K562 (cell line): Measurements from ENCODE around the gene CCDC127. TPM values are rescaled to one million over a fixed set of nuclear protein-coding genes. Genes with fewer than 3 reads are reported as not detected.

Experiments
- ATAC-seq: fragments of 200-7000 bp; cut with Tn5 transposase; 3 replicates; pipeline ENCODE4 v1.9.1; 2020; ENCODE audit warnings: moderate library complexity
- BruUV-seq: library from RNA; stranded (reverse); fragments of 400-500 nt; replicated peaks from 2 replicates; lab custom pipeline; 2021; lab: Mats Ljungman, UMichigan
- CTCF ChIA-PET: fragments of 300-600 bp; formaldehyde crosslinking; extraction: SDS; loops from one replicate; lab custom pipeline; 2021; ENCODE audit warnings: low intra/inter-chr PET ratio; lab: Yijun Ruan, JAX
- POLR2A ChIA-PET: fragments of 300-600, 350-650 bp; sonication (Branson Sonifier 250); formaldehyde crosslinking; extraction: SDS; loops from one replicate; lab custom pipeline; 2021; ENCODE audit warnings: antibody characterized with exemption, inconsistent platforms; lab: Yijun Ruan, JAX
- DNase-seq, 4 experiments: peaks; one replicate each; pipeline versions ENCODE4 v3.0.0 to v3.0.0-alpha.2; 2011 to 2018; ENCODE audit warnings: low spot score in 3 of 4, mixed read lengths in 3 of 4; ENCODE audit errors: extremely low read depth in 1 of 4
- FAIRE-seq: peaks from 2 replicates; lab custom pipeline; 2011; peaks lifted over from hg19 to GRCh38; lab: Jason Lieb, UNC
- H2AFZ ChIP-seq: 2 replicates; pipeline ENCODE4 v1.6.0; 2011; ENCODE audit warnings: low read depth, low read length, control low read depth, inconsistent platforms
- H3K27ac ChIP-seq: fragments of 200-600 bp; 3 replicates; pipeline ENCODE4 v1.8.0; 2011; ENCODE audit warnings: low read depth, mild to moderate bottlenecking, control low read depth, inconsistent platforms, low read length, moderate library complexity, mixed read lengths; ENCODE audit errors: extremely low read depth
- H3K27me3 ChIP-seq, 2 experiments: fragments of 300-600 bp in 1 of 2; 2 replicates in 1 of 2; 3 replicates in 1 of 2; pipeline versions ENCODE4 v1.6.0 to v1.8.0; 2011; ENCODE audit warnings: inconsistent platforms in 2 of 2, low read length in 2 of 2, mild to moderate bottlenecking in 1 of 2, mixed read lengths in 1 of 2, moderate library complexity in 1 of 2; ENCODE audit not compliant: control insufficient read depth in 2 of 2, insufficient read depth in 2 of 2
- H3K36me3 ChIP-seq: fragments of 300-600 bp; 3 replicates; pipeline ENCODE4 v1.8.0; 2011; ENCODE audit warnings: mild to moderate bottlenecking, low read length, inconsistent platforms; ENCODE audit not compliant: control insufficient read depth, insufficient read depth
- H3K4me1 ChIP-seq, 2 experiments: fragments of 200-600 bp in 1 of 2; replicated peaks in 1 of 2; 2 replicates in 1 of 2; 3 replicates in 1 of 2; pipeline versions ENCODE4 v1.5.1 to v1.8.0; 2011; ENCODE audit warnings: inconsistent platforms in 2 of 2, low read length in 2 of 2, mild to moderate bottlenecking in 1 of 2, mixed read lengths in 1 of 2, moderate library complexity in 1 of 2; ENCODE audit not compliant: control insufficient read depth in 2 of 2, insufficient read depth in 2 of 2
- H3K4me2 ChIP-seq: 2 replicates; pipeline ENCODE4 v1.6.1; 2011; ENCODE audit warnings: low read length, control low read depth, inconsistent platforms, mixed read lengths; ENCODE audit not compliant: insufficient read depth
- H3K4me3 ChIP-seq: fragments of 200-600 bp; sonication (generic), shearing (Covaris generic); 2 replicates; pipeline ENCODE4 v1.5.1; 2016; ENCODE audit warnings: control low read depth, inconsistent platforms
- H3K79me2 ChIP-seq: fragments of 200-600 bp; 3 replicates; pipeline ENCODE4 v1.8.0; 2011; ENCODE audit warnings: low read length, inconsistent platforms; ENCODE audit not compliant: control insufficient read depth, insufficient read depth
- H3K9ac ChIP-seq, 2 experiments: 2 replicates each; pipeline versions ENCODE4 v1.6.0 to v1.6.1; 2011; ENCODE audit warnings: low read depth in 2 of 2, low read length in 2 of 2, control low read depth in 1 of 2, inconsistent platforms in 1 of 2, mild to moderate bottlenecking in 1 of 2, mixed read lengths in 1 of 2; ENCODE audit not compliant: insufficient read depth in 1 of 2
- H3K9me1 ChIP-seq: one replicate; pipeline ENCODE4 v1.6.0; 2011; ENCODE audit warnings: inconsistent platforms, mild to moderate bottlenecking, low read length, moderate library complexity; ENCODE audit not compliant: control insufficient read depth, insufficient read depth
- H3K9me3 ChIP-seq: replicated peaks from 2 replicates; pipeline ENCODE4 v1.5.1; 2011; ENCODE audit warnings: low read depth, low read length, inconsistent platforms; ENCODE audit not compliant: control insufficient read depth, insufficient read depth
- H4K20me1 ChIP-seq: replicated peaks from 2 replicates; pipeline ENCODE4 v1.6.1; 2011; ENCODE audit warnings: low read length, inconsistent platforms, mixed read lengths; ENCODE audit not compliant: control insufficient read depth, insufficient read depth
- CHD2 ChIP-seq: IDR thresholded peaks from 2 replicates; pipeline ENCODE4 v1.6.1; 2011; ENCODE audit warnings: low read depth, low read length
- ETV1 ChIP-seq: fragments of 450-650 bp; conservative IDR thresholded peaks from 2 replicates; pipeline ENCODE4 v1.6.1; 2016; ENCODE audit warnings: missing genetic modification characterization, control low read depth, low read depth, missing compliant biosample characterization
- KLF6 ChIP-seq: fragments of 250-450 bp; sonication (Bioruptor Pico); IDR thresholded peaks from 2 replicates; pipeline ENCODE4 v1.4.0; 2020; ENCODE audit warnings: mild to moderate bottlenecking, moderate library complexity, borderline replicate concordance
- MECOM ChIP-seq: fragments of 250-450 bp; sonication (Bioruptor Pico); IDR thresholded peaks from 2 replicates; pipeline ENCODE4 v1.8.0; 2022; ENCODE audit warnings: inconsistent platforms
- RREB1 ChIP-seq: fragments of 250-450 bp; sonication (Bioruptor Pico); IDR thresholded peaks from 2 replicates; pipeline ENCODE4 v1.4.0; 2020
- SAFB ChIP-seq: fragments of 200-400 bp; formaldehyde crosslinking; IDR thresholded peaks from 2 replicates; pipeline ENCODE4 v1.6.1; 2017; ENCODE audit warnings: low read depth, low read length, borderline replicate concordance
- ZNF143 ChIP-seq: sonication (generic); formaldehyde crosslinking; IDR thresholded peaks from 2 replicates; pipeline ENCODE4 v1.9.0; 2022; ENCODE audit warnings: mild to moderate bottlenecking, missing genetic modification reagents
- ZNF347 ChIP-seq: fragments of 450-650 bp; formaldehyde crosslinking; IDR thresholded peaks from 2 replicates; pipeline ENCODE4 v1.4.0; 2020; ENCODE audit warnings: low read depth, mild to moderate bottlenecking, moderate library complexity
- WGBS: fragments of 100-300 bp; shearing (Covaris generic); methylation state at CpG from one replicate; pipeline ENCODE4 v1.1.6; 2016; ENCODE audit warnings: low coverage, mixed read lengths; ENCODE audit not compliant: insufficient coverage; ENCODE audit errors: missing lambda C conversion rate; 5-methylcytosine and 5-hydroxymethylcytosine counted together
- in situ Hi-C: fragments of 300-500 bp; cut with MboI; formaldehyde crosslinking; loops from 4 replicates; pipeline ENCODE4 v1.15.0; 2018; ENCODE audit warnings: inconsistent platforms, mixed read lengths
- intact Hi-C: fragments of 100-400 bp; cut with micrococcal nuclease; formaldehyde crosslinking; loops from 2 replicates; pipeline ENCODE4 v1.14.2; 2022
- polyA plus RNA-seq, 8 experiments: library from polyadenylated mRNA; depleted of rRNA in 4 of 8; stranded (reverse) in 5 of 8; unstranded in 3 of 8; fragments of >200 nt; fragmentation: Nextera tagmentation in 2 of 8; fragmentation: Illumina TruSeq in 1 of 8; extraction: Ambion mirVana in 2 of 8; extraction: Trizol in 1 of 8; gene quantifications; 2 replicates each; pipeline versions ENCODE4 v1.2.1 to v1.2.3, GENCODE V29; 2011 to 2014; ENCODE audit warnings: inconsistent platforms in 1 of 8, missing spikeins in 1 of 8
- total RNA-seq, 7 experiments: library from RNA; depleted of rRNA in 6 of 7; stranded (reverse); fragments of >200 nt in 6 of 7; fragmentation: Illumina TruSeq in 2 of 7; extraction: Trizol in 2 of 7; gene quantifications; 2 replicates each; pipeline versions ENCODE4 v1.2.1 to v1.2.3, GENCODE V29; 2011 to 2021; ENCODE audit warnings: low replicate concordance in 1 of 7
- TF ChIP-seq, protein P1 (sequence below): fragments of 250-450 bp; sonication (Bioruptor Pico); IDR thresholded peaks from 2 replicates; pipeline ENCODE4 v1.9.0; 2021; ENCODE audit warnings: mild to moderate bottlenecking, inconsistent platforms
- TF ChIP-seq, protein P2 (sequence below), 2 experiments: fragments of 450-650 bp; conservative IDR thresholded peaks; 2 replicates each; pipeline ENCODE4 v1.6.1; 2017; ENCODE audit warnings: mild to moderate bottlenecking in 2 of 2, moderate library complexity in 2 of 2
- TF ChIP-seq, protein P3 (sequence below): IDR thresholded peaks from 2 replicates; pipeline ENCODE4 v1.6.1; 2012; ENCODE audit warnings: low read depth, low read length, improper control_type of control experiment, borderline replicate concordance

The CCDC127 gene
- total and polyA plus RNA-seq, 9 of the 15 experiments (the other 6 are each of a cell fraction or from before 2014, with no cell fraction given) = 2.7 to 4.5 (median 4.1) TPM

- Histone ChIP-seq H3K4me1 (peaks cover 0 to 55% of the 10 kb centered on the region in 2 experiments; a peak in 2 of 5 replicates), H3K79me2 (no peaks in the 10 kb centered on the region), H3K27ac (no peak overlapping the region), H3K36me3 (no peaks in the 10 kb centered on the region), H3K4me2 (no peak overlapping the region), H3K4me3 (no peak overlapping the region), H3K9me3 (no peaks in the 10 kb centered on the region), H3K27me3 (peaks cover 48 to 88% of the 10 kb centered on the region in 2 experiments), H3K9ac (no peak overlapping the region), H3K9me1 (no peaks in the 10 kb centered on the region), H2AFZ (no peak overlapping the region), H4K20me1 (peaks cover 30% of the 10 kb centered on the region)
- intact Hi-C loops (loop anchor here (5.0 kb wide), 1 partner anchor 250 kb away; no protein-coding TSS in a partner anchor), in situ Hi-C loops (no loop called here)
- BruUV-seq = no TSS peak
- ChIA-PET CTCF (no interaction called here), POLR2A (no interaction called here)
- 6% methylated on average over 13 of the region's 13 CpGs for WGBS
- no peak for DNase-seq
- no peak for ATAC-seq
- no peak for FAIRE-seq
- TF ChIP-seq ZNF347 (CRISPR knock-in tag) (no peak), ETV1 (no peak), MECOM (CRISPR knock-in tag) (no peak), CHD2 (no peak), SAFB (no peak), KLF6 (no peak), RREB1 (no peak), ZNF143 (CRISPR knock-in tag) (no peak)
- TF ChIP-seq, protein P1, sequence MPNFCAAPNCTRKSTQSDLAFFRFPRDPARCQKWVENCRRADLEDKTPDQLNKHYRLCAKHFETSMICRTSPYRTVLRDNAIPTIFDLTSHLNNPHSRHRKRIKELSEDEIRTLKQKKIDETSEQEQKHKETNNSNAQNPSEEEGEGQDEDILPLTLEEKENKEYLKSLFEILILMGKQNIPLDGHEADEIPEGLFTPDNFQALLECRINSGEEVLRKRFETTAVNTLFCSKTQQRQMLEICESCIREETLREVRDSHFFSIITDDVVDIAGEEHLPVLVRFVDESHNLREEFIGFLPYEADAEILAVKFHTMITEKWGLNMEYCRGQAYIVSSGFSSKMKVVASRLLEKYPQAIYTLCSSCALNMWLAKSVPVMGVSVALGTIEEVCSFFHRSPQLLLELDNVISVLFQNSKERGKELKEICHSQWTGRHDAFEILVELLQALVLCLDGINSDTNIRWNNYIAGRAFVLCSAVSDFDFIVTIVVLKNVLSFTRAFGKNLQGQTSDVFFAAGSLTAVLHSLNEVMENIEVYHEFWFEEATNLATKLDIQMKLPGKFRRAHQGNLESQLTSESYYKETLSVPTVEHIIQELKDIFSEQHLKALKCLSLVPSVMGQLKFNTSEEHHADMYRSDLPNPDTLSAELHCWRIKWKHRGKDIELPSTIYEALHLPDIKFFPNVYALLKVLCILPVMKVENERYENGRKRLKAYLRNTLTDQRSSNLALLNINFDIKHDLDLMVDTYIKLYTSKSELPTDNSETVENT = no peak
- TF ChIP-seq, protein P2, sequence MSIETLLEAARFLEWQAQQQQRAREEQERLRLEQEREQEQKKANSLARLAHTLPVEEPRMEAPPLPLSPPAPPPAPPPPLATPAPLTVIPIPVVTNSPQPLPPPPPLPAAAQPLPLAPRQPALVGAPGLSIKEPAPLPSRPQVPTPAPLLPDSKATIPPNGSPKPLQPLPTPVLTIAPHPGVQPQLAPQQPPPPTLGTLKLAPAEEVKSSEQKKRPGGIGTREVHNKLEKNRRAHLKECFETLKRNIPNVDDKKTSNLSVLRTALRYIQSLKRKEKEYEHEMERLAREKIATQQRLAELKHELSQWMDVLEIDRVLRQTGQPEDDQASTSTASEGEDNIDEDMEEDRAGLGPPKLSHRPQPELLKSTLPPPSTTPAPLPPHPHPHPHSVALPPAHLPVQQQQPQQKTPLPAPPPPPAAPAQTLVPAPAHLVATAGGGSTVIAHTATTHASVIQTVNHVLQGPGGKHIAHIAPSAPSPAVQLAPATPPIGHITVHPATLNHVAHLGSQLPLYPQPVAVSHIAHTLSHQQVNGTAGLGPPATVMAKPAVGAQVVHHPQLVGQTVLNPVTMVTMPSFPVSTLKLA (conservative IDR thresholded peaks at IDR 0.05) = no peak
- TF ChIP-seq, protein P3, sequence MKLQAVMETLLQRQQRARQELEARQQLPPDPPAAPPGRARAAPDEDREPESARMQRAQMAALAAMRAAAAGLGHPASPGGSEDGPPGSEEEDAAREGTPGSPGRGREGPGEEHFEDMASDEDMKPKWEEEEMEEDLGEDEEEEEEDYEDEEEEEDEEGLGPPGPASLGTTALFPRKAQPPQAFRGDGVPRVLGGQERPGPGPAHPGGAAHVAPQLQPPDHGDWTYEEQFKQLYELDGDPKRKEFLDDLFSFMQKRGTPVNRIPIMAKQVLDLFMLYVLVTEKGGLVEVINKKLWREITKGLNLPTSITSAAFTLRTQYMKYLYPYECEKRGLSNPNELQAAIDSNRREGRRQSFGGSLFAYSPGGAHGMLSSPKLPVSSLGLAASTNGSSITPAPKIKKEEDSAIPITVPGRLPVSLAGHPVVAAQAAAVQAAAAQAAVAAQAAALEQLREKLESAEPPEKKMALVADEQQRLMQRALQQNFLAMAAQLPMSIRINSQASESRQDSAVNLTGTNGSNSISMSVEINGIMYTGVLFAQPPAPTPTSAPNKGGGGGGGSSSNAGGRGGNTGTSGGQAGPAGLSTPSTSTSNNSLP = no peak
These were observed 30.9 kb downstream of the CCDC127 start for GRCh38 chr5:187042-187431.
